Bone marrow (tissue), 2 donors: ENCODE results near the gene KMT5C.
"Not testable (repeated sequence)": the region's sequence is repeated elsewhere in the genome, so short reads cannot be mapped to it uniquely, and the experiment has no call there.

ENCODE experiments used
- DNase-seq, 2 donors: peaks; one replicate each; lab custom pipeline; 2025; lab: John Stamatoyannopoulos, UW

The KMT5C gene

GRCh38 chr19:55316646-55317045, 23.0 kb upstream of the KMT5C start:
- no peak for DNase-seq

DNA sequence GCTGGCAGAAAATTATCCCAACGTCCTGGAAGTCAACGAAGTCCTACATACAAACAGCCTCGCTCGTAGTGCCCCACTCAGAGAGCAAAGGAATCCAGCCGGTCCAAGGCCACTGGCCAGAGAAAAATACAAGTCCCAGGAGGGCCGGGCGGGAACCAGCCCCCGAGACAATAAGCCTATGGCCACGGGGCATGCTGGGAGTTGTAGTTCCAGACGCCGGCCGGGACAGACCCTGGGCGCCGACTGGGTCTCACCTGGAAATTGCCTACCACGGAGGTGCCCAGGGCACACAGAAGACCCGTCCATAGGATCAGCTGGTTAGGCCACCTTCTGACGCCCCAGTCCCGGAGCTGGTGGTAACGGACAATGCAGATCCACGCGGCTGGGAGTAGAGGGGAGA, 19.9 kb upstream of the KMT5C start:
- DNase-seq: no peak

DNA sequence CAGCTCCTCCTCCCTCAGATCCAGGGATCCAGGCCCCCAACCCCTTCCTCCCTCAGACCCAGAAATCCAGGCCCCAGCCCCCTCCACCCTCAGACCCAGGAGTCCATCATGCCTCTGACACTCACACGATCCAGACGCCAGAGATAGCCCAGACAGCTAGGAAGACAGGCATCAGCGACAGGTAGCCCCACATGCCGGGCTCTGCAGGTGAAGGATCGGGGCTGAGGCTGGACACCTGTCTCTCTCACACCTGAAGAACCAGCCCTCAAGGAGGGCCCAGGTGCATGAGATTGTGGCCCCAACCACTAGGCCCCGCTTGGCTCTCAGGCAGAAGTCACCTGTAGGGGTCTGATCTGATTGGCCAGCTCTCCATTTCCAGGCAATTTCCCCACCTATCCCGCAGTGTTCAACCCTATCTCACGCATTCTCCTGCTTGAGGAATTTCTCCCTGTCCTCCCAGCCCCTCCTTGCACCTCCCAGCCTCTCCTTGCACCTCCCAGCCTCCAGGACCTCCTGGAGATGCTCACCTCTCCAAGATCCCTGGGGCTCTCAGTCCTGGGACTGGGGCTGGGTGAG, 18.7 kb upstream of the KMT5C start:
- DNase-seq: no peak

- no peak for DNase-seq
Measured at GRCh38 chr19:55321466-55322137, 18.1 kb upstream of the KMT5C start.

DNA sequence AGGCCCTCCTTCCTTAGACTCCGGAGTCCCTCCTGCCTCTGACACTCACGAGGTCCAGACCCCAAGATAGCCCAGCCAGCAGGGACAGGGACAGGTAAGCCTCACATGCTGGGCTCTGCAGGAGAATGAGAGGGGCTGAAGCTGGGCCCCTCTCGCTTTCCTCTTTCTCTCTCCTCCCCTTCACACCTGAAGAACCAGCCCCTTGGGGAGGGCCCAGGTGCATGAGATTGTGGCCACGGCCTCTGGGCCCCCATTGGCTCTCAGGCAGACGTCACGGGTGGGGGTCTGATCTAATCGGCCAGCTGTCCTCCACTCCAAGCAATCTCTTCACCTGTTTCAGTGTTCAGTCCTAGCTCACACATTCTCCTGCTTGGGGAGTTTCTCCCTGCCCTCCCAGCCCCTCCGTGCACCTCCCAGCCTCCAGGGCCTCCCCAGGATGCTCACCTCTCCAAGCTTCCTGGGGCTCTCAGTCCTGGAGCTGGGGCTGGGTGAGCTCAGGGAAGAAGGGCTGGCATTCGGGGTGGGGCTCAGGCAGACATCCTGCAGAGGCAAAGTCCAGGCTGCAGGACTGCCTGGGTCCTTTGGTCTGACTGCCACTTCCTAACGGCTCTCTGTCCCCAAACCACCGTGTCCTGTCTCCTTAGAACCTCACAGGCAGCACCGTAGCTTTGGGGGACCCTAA, 17.3 kb upstream of the KMT5C start:
- no peak for DNase-seq

- no peak for DNase-seq
Measured at GRCh38 chr19:55324662-55325061, 15.0 kb upstream of the KMT5C start.

DNA sequence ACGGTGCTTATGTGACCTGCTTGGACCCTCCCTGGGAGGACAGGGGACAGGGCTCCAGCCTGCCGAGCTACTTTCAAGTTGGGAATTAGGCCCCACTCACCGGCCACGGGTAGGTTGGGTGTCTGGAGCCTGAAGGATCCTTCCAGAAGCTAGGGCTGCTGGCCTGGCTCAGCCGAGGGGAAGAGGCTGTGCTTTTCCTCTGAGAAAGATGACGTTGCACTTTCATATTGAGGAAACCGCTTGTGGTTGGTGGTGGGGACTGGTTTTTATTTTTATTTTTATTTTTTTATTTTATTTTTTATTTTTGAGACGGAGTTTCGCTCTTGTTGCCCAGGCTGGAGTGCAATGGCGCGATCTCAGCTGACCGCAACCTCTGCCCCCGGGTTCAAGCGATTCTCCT, 14.5 kb upstream of the KMT5C start, which contains the start of gene TMEM150B:
TSS of gene TMEM150B (minus strand) at position 170 of the 400 bp plus-strand sequence. CDS start 4,305 bp downstream, outside the sequence.
- DNase-seq: peak in 1 of 2 donors; percentile 19

GRCh38 chr19:55328774-55329318, 10.8 kb upstream of the KMT5C start:
- DNase-seq: not testable (repeated sequence)

DNA sequence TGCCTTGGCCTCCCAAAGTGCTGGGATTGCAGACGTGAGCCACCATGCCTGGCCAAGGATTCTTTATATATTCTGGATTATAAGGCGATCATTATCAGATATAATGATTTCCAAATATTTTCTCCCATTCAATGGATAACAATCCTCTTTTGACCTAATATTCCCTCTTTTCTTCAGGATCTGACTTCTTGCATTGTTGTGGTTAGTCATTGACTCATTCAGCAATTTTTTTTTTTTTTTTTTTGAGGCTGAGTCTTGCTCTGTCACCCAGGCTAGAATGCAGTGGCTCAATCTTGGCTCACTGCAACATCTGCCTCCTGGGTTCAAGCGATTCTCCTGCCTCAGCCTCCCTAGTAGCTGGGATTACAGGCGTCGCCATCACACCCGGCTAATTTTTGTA, 9.9 kb upstream of the KMT5C start:
- DNase-seq: not testable (repeated sequence)

GRCh38 chr19:55333870-55334269, 5.8 kb upstream of the KMT5C start:
- DNase-seq: no peak

DNA sequence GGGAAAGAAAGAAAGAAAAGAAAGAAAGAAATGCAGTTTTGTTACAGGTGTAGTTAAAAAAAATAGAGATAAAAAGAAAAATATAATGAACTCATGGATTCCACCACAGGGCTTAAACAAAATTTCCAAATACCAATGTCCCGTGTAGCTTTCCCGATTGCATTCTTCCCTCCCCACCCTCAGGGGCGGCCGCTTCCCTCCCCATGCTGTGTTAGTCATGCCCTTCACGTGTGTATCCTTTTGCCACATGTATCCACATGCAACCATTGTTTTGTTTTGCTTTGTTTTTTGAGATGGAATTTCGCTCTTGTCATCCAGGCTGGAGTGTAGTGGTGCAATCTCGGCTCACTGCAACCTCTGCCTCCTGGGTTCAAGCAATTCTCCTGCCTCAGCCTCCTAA, 3.6 kb upstream of the KMT5C start:
- no peak for DNase-seq

- no peak for DNase-seq
Measured at GRCh38 chr19:55339889-55340783, 460 bp downstream of the KMT5C start.

DNA sequence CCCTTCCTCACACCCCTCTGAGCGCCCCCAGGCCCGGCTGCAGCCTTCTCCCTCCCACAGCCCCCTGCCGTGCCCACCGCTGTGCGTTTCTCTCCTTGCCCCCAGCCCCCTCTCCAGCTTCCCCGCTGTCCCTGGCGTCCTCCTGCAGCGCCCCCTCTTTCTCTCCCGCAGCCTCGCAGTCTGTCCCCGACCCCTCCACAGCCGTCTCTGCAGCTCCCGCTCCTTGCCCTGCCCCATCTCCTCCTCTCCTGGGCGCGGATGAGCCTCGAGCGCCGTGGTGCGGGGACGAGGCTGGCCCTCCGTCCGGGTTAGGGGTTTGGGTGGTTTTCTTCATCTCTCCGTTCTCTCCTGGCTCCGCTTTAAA, 1.1 kb downstream of the KMT5C start:
- no peak for DNase-seq

- DNase-seq: no peak
Measured at GRCh38 chr19:55341171-55341588, 1.5 kb downstream of the KMT5C start.

- no peak for DNase-seq
Measured at GRCh38 chr19:55341595-55342531, 2.2 kb downstream of the KMT5C start.

DNA sequence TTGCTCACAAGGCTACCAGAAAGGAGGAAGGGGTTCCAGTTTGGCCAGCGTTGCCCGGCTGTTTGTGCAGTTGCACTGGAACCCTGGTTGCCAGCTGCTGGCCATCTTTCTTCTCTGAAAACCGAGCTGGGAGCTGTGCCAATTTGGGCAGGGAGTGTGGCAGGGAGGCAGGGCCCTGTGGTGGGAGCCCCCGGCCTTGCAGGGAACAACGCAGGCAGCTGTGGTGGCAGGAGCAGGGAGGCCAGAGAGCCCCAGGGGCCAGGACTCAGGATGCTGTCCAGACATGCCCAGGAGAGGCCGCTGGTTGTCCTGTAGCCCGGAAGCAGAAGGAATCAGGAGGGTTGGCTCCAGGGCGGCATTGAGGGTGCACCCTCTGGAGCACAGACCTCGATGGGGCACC, 4.8 kb downstream of the KMT5C start:
- no peak for DNase-seq

DNA sequence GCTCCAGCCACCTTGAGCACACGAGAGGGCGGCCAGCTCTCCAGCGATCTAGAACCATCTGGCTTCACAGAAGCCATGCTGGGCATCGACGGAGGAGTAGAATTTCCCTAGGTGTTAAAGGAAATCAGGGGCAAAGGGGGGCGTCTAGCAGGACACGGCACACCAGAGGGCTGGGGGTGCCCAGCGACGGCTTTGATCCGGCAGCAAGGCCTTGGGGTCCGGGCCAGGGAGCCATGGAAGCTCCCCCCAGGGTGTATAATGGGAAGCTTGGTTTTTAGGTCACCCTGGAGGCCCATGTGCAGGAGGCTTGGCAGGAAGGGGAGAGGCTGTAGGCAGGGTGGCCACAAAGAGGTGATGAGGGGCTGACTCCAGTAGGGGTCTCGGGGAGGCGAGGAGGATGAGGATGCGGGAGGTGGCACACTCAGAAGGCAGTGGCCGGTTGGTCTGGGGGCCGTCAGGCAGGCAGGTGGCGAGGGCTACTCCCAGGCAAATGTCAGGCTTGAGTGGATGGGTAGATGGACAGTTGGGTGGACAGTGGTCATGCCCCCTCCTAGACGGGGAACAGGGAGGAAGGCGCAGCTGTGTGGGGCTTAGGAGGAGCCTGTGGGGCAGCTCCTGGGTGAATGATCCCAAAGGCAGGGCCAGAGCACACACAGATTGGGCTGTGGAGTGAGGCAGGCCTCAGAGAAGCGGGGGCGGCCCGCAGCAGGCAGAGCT, 5.6 kb downstream of the KMT5C start:
- DNase-seq: no peak

DNA sequence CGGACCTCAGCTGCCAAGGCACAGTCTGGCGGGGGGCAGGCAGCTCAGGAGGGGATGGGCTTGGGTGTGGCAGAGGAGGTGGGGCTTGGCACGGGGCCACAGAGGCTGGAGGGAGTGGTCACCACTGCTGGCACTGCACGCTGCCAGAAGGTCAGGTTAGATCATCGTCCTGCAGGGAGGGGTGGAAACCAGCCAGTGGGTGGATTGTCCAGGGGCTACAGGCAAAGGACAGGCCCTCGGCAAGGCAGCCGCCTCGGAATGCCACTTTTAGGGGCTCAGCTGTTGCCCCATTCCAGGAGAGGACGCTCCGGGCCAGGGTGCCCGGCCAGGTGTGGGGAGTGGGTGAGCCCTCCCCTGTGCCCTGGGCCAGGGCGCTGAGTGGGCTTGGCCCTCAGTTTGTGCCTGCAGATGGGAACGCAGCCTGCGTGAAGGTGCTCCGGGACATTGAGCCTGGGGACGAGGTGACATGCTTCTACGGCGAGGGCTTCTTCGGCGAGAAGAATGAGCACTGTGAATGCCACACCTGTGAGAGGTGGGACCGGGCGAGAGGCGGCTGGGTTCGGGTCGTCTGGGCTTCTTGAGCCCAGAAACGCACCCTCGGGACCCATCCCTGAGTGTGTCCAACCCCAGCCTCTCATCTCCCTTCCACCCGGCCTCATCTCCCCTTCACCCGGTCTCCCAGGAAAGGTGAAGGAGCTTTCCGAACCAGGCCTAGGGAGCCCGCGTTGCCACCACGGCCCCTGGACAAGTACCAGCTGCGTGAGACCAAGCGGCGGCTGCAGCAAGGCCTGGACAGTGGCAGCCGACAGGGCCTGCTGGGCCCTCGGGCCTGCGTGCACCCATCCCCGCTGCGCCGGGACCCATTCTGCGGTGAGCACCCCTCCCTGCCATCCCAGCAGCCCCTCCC, 6.4 kb downstream of the KMT5C start:
- no peak for DNase-seq
